ENCODE results near the gene PLVAP. TPM values are rescaled to one million over a fixed set of nuclear protein-coding genes. Genes with fewer than 3 reads are reported as not detected.

PLVAP gene
- polyA plus RNA-seq, 1 donor (not counting 4 experiments of a cell fraction or from before 2014, with no cell fraction given): not detected

GRCh38 chr19:17378271-17378670, 1.1 kb upstream of the PLVAP start:
- Histone ChIP-seq H3K9me1 (ENCODE audit: control insufficient read depth, extremely low read depth, insufficient read depth, low read length) (no peaks in the 10 kb centered on the region), H3K9ac (ENCODE audit: control insufficient read depth, extremely low read depth, insufficient read depth, low read length) (no peak overlapping the region), H3K36me3 (ENCODE audit: control insufficient read depth in 2 of 2, extremely low read depth in 1 of 2, insufficient read depth in 2 of 2, low read length in 2 of 2) (no peaks in the 10 kb centered on the region), H3K27ac (ENCODE audit: control insufficient read depth, insufficient read depth, low read length) (no peak overlapping the region), H3K9me3 (ENCODE audit: control insufficient read depth, low read depth, low read length) (no peaks in the 10 kb centered on the region), H3K27me3 (ENCODE audit: control insufficient read depth, extremely low read depth, insufficient read depth, low read length) (no peaks in the 10 kb centered on the region), H3K79me2 (ENCODE audit: control insufficient read depth, insufficient read depth, low read length) (no peaks in the 10 kb centered on the region), H3K4me1 (ENCODE audit: control insufficient read depth, extremely low read depth, insufficient read depth, low read length) (no peaks in the 10 kb centered on the region), H4K20me1 (ENCODE audit: control insufficient read depth, extremely low read depth, insufficient read depth, low read length) (no peaks in the 10 kb centered on the region), H3K4me2 (ENCODE audit: control insufficient read depth, extremely low read depth, insufficient read depth, low read depth, low read length) (no peak overlapping the region), H2AFZ (ENCODE audit: control insufficient read depth, low read length) (no peak overlapping the region), H3K4me3 (ENCODE audit: control insufficient read depth in 2 of 3, extremely low read depth in 1 of 3, insufficient read depth in 2 of 3, low read depth in 1 of 3, low read length in 3 of 3) (no peak overlapping the region)
- FAIRE-seq: no peak
- dilution Hi-C loops (cut with MboI; ENCODE audit: extremely low pct_ligation_motif_present, low sequenced_read_pairs): no loop called here
- TF ChIP-seq EZH2 (IDR thresholded peaks at IDR 0.05; ENCODE audit: low read length): no peak
- no peak for DNase-seq (ENCODE audit: low read depth, low spot score)

GRCh38 chr19:17370026-17370587, 7.0 kb downstream of the PLVAP start:
- FAIRE-seq: no peak
- no peaks in the 10 kb centered on the region for H4K20me1 ChIP-seq (ENCODE audit: control insufficient read depth, extremely low read depth, insufficient read depth, low read length)
- no peak overlapping the region for H3K4me3 ChIP-seq (ENCODE audit: control insufficient read depth in 2 of 3, extremely low read depth in 1 of 3, insufficient read depth in 2 of 3, low read depth in 1 of 3, low read length in 3 of 3)
- dilution Hi-C loops (cut with MboI; ENCODE audit: extremely low pct_ligation_motif_present, low sequenced_read_pairs): no loop called here
- no peak overlapping the region for H3K27ac ChIP-seq (ENCODE audit: control insufficient read depth, insufficient read depth, low read length)
- H3K9me1 ChIP-seq (ENCODE audit: control insufficient read depth, extremely low read depth, insufficient read depth, low read length): no peaks in the 10 kb centered on the region
- no peaks in the 10 kb centered on the region for H3K9me3 ChIP-seq (ENCODE audit: control insufficient read depth, low read depth, low read length)
- no peaks in the 10 kb centered on the region for H3K4me1 ChIP-seq (ENCODE audit: control insufficient read depth, extremely low read depth, insufficient read depth, low read length)
- no peaks in the 10 kb centered on the region for H3K36me3 ChIP-seq (ENCODE audit: control insufficient read depth in 2 of 2, extremely low read depth in 1 of 2, insufficient read depth in 2 of 2, low read length in 2 of 2)
- H2AFZ ChIP-seq (ENCODE audit: control insufficient read depth, low read length): no peak overlapping the region
- no peaks in the 10 kb centered on the region for H3K27me3 ChIP-seq (ENCODE audit: control insufficient read depth, extremely low read depth, insufficient read depth, low read length)
- TF ChIP-seq EZH2 (IDR thresholded peaks at IDR 0.05; ENCODE audit: low read length) (no peak), CTCF (optimal IDR thresholded peaks at IDR 0.05 in 1 of 3, IDR thresholded peaks at IDR 0.05 in 1 of 3, conservative IDR thresholded peaks at IDR 0.05 in 1 of 3; ENCODE audit: extremely low read depth in 1 of 3, insufficient read depth in 2 of 3, low read length in 3 of 3) (no peak)
- no peak for DNase-seq (ENCODE audit: low read depth, low spot score)
- H3K79me2 ChIP-seq (ENCODE audit: control insufficient read depth, insufficient read depth, low read length): no peaks in the 10 kb centered on the region
- no peak overlapping the region for H3K4me2 ChIP-seq (ENCODE audit: control insufficient read depth, extremely low read depth, insufficient read depth, low read depth, low read length)
- no peak overlapping the region for H3K9ac ChIP-seq (ENCODE audit: control insufficient read depth, extremely low read depth, insufficient read depth, low read length)

GRCh38 chr19:17365361-17365760, 11.8 kb downstream of the PLVAP start:
- H3K27me3 ChIP-seq (ENCODE audit: control insufficient read depth, extremely low read depth, insufficient read depth, low read length): no peaks in the 10 kb centered on the region
- dilution Hi-C loops (cut with MboI; ENCODE audit: extremely low pct_ligation_motif_present, low sequenced_read_pairs): no loop called here
- H3K9me3 ChIP-seq (ENCODE audit: control insufficient read depth, low read depth, low read length): no peaks in the 10 kb centered on the region
- H3K27ac ChIP-seq (ENCODE audit: control insufficient read depth, insufficient read depth, low read length): no peak overlapping the region
- no peaks in the 10 kb centered on the region for H3K4me1 ChIP-seq (ENCODE audit: control insufficient read depth, extremely low read depth, insufficient read depth, low read length)
- no peaks in the 10 kb centered on the region for H3K79me2 ChIP-seq (ENCODE audit: control insufficient read depth, insufficient read depth, low read length)
- H3K9ac ChIP-seq (ENCODE audit: control insufficient read depth, extremely low read depth, insufficient read depth, low read length): no peak overlapping the region
- no peak overlapping the region for H3K4me3 ChIP-seq (ENCODE audit: control insufficient read depth in 2 of 3, extremely low read depth in 1 of 3, insufficient read depth in 2 of 3, low read depth in 1 of 3, low read length in 3 of 3)
- H3K36me3 ChIP-seq (ENCODE audit: control insufficient read depth in 2 of 2, extremely low read depth in 1 of 2, insufficient read depth in 2 of 2, low read length in 2 of 2): no peaks in the 10 kb centered on the region
- FAIRE-seq: no peak
- no peaks in the 10 kb centered on the region for H4K20me1 ChIP-seq (ENCODE audit: control insufficient read depth, extremely low read depth, insufficient read depth, low read length)
- no peak overlapping the region for H2AFZ ChIP-seq (ENCODE audit: control insufficient read depth, low read length)
- DNase-seq (ENCODE audit: low read depth, low spot score): no peak
- H3K9me1 ChIP-seq (ENCODE audit: control insufficient read depth, extremely low read depth, insufficient read depth, low read length): no peaks in the 10 kb centered on the region
- TF ChIP-seq EZH2 (IDR thresholded peaks at IDR 0.05; ENCODE audit: low read length): no peak
- no peak for TF ChIP-seq CTCF (optimal IDR thresholded peaks at IDR 0.05 in 1 of 3, IDR thresholded peaks at IDR 0.05 in 1 of 3, conservative IDR thresholded peaks at IDR 0.05 in 1 of 3; ENCODE audit: extremely low read depth in 1 of 3, insufficient read depth in 2 of 3, low read length in 3 of 3)
- H3K4me2 ChIP-seq (ENCODE audit: control insufficient read depth, extremely low read depth, insufficient read depth, low read depth, low read length): no peak overlapping the region

Measured in keratinocyte (primary cell).